Parathyroid adenoma (tissue), 2 donors: ENCODE measurements around the gene C17orf100.

Experiments used
- H2AFZ ChIP-seq: fragments of 300-600 bp; sonication (generic); one replicate; pipeline ENCODE4 v1.7.0; 2017; ENCODE audit warnings: antibody characterized with exemption, mild to moderate bottlenecking
- H3K27ac ChIP-seq: fragments of 300-600 bp; sonication (generic); one replicate; pipeline ENCODE4 v1.7.0; 2017
- H3K27me3 ChIP-seq: fragments of 300-600 bp; sonication (generic); one replicate; pipeline ENCODE4 v1.7.0; 2017; ENCODE audit warnings: low read length; ENCODE audit not compliant: control insufficient read depth, insufficient read depth
- H3K36me3 ChIP-seq: fragments of 300-600 bp; sonication (generic); one replicate; pipeline ENCODE4 v1.7.0; 2017; ENCODE audit warnings: low read length; ENCODE audit not compliant: control insufficient read depth, insufficient read depth
- H3K4me1 ChIP-seq: fragments of 300-600 bp; sonication (generic); one replicate; pipeline ENCODE4 v1.7.0; 2017; ENCODE audit warnings: control low read depth
- H3K4me2 ChIP-seq: fragments of 300-600 bp; sonication (generic); one replicate; pipeline ENCODE4 v1.7.0; 2017; ENCODE audit warnings: low read length
- H3K4me3 ChIP-seq: fragments of 300-600 bp; sonication (generic); one replicate; pipeline ENCODE4 v1.7.0; 2017; ENCODE audit warnings: low read depth, low read length
- H3K79me2 ChIP-seq: fragments of 300-600 bp; sonication (generic); one replicate; pipeline ENCODE4 v1.7.0; 2017; ENCODE audit warnings: control low read depth
- H3K9ac ChIP-seq: fragments of 300-600 bp; sonication (generic); one replicate; pipeline ENCODE4 v1.7.0; 2017; ENCODE audit warnings: mild to moderate bottlenecking
- H3K9me3 ChIP-seq: fragments of 300-600 bp; sonication (generic); one replicate; pipeline ENCODE4 v1.7.0; 2017; ENCODE audit warnings: low read length; ENCODE audit not compliant: control insufficient read depth
- CTCF ChIP-seq: fragments of 300-600 bp; sonication (generic); IDR thresholded peaks from one replicate; pipeline ENCODE4 v1.7.0; 2017; ENCODE audit warnings: antibody characterized with exemption, mild to moderate bottlenecking
- donor health status: primary hyperparathyroidism.

The C17orf100 gene

GRCh38 chr17:6608321-6608720, 43.2 kb upstream of the C17orf100 start:
- H3K9ac ChIP-seq = no peak overlapping the region
- no peak overlapping the region for H2AFZ ChIP-seq
- H3K27me3 ChIP-seq = no peaks in the 10 kb centered on the region
- H3K9me3 ChIP-seq = no peaks in the 10 kb centered on the region
- no peaks in the 10 kb centered on the region for H3K4me1 ChIP-seq
- no peak overlapping the region for H3K4me2 ChIP-seq
- TF ChIP-seq CTCF = no peak
- H3K4me3 ChIP-seq = no peak overlapping the region
- no peaks in the 10 kb centered on the region for H3K79me2 ChIP-seq
- no peak overlapping the region for H3K27ac ChIP-seq
- H3K36me3 ChIP-seq = no peaks in the 10 kb centered on the region

- TF ChIP-seq CTCF = no peak
- no peaks in the 10 kb centered on the region for H3K4me1 ChIP-seq
- no peaks in the 10 kb centered on the region for H3K27me3 ChIP-seq
- no peak overlapping the region for H3K4me3 ChIP-seq
- no peaks in the 10 kb centered on the region for H3K79me2 ChIP-seq
- H3K4me2 ChIP-seq = no peak overlapping the region
- no peak overlapping the region for H3K27ac ChIP-seq
- H3K36me3 ChIP-seq = no peaks in the 10 kb centered on the region
- H2AFZ ChIP-seq = no peak overlapping the region
- no peaks in the 10 kb centered on the region for H3K9me3 ChIP-seq
- H3K9ac ChIP-seq = no peak overlapping the region
Measured at GRCh38 chr17:6610011-6610410, 41.6 kb upstream of the C17orf100 start.

DNA sequence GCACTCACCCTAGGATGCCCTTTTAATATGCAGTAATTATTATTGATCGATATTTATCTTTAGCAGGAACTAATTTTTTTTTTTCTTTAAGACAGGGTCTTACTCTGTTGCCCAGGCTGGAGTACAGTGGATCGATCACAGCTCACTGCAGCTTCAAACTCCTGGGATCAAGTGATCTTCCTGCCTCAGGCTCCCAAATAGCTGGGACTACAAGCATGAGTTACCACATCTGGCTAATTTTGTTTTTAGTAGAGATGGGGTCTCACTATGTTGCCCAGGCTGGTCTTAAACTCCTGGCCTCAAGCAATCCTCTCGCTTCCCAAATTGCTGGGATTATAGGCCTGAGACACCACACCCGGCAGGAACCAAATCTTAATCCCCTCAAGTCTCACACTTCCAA, 40.3 kb upstream of the C17orf100 start:
- Histone ChIP-seq H3K36me3 (no peaks in the 10 kb centered on the region), H3K9ac (no peak overlapping the region), H3K27ac (no peak overlapping the region), H3K9me3 (no peaks in the 10 kb centered on the region), H3K4me3 (no peak overlapping the region), H2AFZ (no peak overlapping the region), H3K27me3 (no peaks in the 10 kb centered on the region), H3K79me2 (no peaks in the 10 kb centered on the region), H3K4me2 (no peak overlapping the region), H3K4me1 (no peaks in the 10 kb centered on the region)
- TF ChIP-seq CTCF = no peak

- no peak overlapping the region for H3K27ac ChIP-seq
- H3K27me3 ChIP-seq = no peaks in the 10 kb centered on the region
- H3K4me2 ChIP-seq = no peak overlapping the region
- H3K36me3 ChIP-seq = no peaks in the 10 kb centered on the region
- H3K4me1 ChIP-seq = no peaks in the 10 kb centered on the region
- no peak overlapping the region for H3K4me3 ChIP-seq
- H3K9ac ChIP-seq = no peak overlapping the region
- H2AFZ ChIP-seq = no peak overlapping the region
- H3K9me3 ChIP-seq = no peaks in the 10 kb centered on the region
- H3K79me2 ChIP-seq = peaks cover 10% of the 10 kb centered on the region
- TF ChIP-seq CTCF = no peak
Measured at GRCh38 chr17:6623941-6624340, 27.6 kb upstream of the C17orf100 start.

DNA sequence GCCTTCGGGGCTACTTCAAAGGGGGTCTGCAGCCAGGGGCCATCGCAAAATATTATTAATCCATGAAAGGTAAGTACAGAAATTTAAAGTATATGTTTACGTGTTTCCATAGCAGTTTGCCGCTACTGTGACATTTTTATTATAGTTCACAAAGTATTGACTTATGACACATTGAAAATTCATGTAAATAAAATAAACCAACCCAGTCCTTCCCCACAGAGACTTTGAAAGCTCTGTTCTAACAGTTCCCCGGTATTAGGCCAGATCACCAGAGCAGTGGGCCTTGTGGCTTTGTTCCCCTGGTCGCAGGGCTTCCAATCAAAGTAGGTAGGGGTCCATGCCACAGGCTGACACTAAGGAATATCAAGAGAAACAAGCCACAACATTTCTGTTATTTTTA, 24.9 kb upstream of the C17orf100 start:
- H3K9me3 ChIP-seq = no peaks in the 10 kb centered on the region
- H3K4me2 ChIP-seq = no peak overlapping the region
- no peaks in the 10 kb centered on the region for H3K27me3 ChIP-seq
- H3K27ac ChIP-seq = no peak overlapping the region
- no peak overlapping the region for H2AFZ ChIP-seq
- no peak overlapping the region for H3K9ac ChIP-seq
- H3K79me2 ChIP-seq = peaks cover 18% of the 10 kb centered on the region
- no peak overlapping the region for H3K4me3 ChIP-seq
- TF ChIP-seq CTCF = no peak
- no peaks in the 10 kb centered on the region for H3K4me1 ChIP-seq
- no peaks in the 10 kb centered on the region for H3K36me3 ChIP-seq
